COLO829 (cell line): ENCODE measurements around the gene STK32B.
"Not testable (repeated sequence)": the region's sequence is repeated elsewhere in the genome, so short reads cannot be mapped to it uniquely, and the experiment has no call there.

Experiments
- DNase-seq: peaks from one replicate; pipeline ENCODE4 v3.0.0; 2012; ENCODE audit warnings: low spot score

The STK32B gene

DNA sequence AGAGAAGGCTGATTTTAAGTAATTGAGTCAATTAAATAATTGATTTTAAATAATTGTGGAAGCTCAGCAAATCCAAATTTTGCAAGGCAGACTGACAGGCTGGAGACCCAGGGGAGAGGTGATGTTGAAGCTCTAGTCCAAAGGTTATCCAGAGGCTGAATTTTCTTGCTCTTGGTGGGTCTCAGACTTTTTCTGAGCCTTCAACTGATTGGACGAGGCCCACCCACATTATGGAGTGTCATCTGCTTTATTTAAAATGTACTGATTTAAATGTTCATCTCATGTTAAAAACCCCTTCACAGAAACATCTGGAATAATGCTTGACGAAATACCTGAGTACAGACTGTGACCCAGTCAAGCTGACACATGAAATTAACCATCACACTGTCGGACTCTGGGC, 20.4 kb upstream of the STK32B start:
- no peak for DNase-seq

- no peak for DNase-seq
Observed at GRCh38 chr4:5032813-5033212, 18.5 kb upstream of the STK32B start.

GRCh38 chr4:5033281-5033841, 17.9 kb upstream of the STK32B start:
- no peak for DNase-seq

DNA sequence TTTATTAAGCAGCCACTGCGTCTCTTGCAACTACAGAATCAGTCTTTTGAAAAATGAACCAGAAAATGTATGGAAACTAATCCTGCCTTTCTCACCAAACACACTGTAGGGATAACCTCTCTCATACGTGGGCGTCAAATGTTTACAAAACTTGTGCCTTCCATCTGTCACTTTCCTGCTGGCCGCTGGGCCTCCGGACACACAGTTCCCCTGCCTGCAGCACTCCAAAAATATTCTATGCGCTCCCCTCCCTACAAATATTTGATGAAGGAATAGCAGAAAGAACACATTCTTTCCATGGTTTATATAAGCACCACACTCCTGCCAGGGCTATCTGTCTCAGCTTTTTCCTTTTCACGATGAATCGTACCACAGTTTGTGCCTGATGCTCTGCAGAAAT, 17.1 kb upstream of the STK32B start:
- DNase-seq, result no peak

DNA sequence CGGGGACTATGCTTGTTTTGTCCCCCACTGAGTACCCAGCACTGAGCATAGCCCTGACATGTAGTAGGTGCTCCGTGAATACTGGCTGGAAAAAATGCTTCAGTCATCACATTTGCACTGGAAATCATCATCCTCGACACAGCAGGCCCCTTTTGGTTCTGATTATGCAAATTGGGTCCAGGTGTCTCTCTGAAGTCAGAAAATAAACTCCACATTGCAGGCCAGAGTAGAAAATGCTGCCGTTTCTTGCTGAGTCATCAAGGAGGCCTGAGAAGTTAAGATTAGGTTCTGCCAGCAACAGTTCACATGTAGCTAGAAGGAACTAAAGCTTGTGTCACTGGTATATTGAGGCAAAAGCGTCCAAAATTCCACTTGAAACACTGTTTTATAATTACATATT, 15.0 kb upstream of the STK32B start:
- DNase-seq, result no peak

- peak; percentile 21 for DNase-seq
Observed at GRCh38 chr4:5037553-5038551, 13.4 kb upstream of the STK32B start.

DNA sequence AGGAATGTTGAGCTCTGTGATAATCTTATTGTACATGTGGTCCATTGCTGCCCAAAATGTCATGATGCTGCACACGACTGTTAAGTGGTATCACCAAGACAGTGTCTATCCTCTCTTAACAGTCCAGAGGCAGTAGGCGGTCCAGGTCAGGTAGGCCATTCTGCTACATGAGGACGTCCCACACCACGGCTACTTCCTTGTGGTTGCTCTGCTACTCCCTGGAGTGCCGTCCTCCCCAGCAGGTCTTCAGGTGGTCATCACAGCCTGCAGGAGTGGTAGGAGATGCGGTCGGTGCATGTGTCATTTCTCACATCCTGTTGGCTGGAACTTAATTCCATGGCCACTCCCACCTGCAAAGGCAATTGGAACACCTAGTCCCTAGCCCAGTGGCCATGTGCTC, 11.5 kb upstream of the STK32B start:
- DNase-seq, result no peak

- DNase-seq, result no peak
Observed at GRCh38 chr4:5040856-5041620, 10.2 kb upstream of the STK32B start.

DNA sequence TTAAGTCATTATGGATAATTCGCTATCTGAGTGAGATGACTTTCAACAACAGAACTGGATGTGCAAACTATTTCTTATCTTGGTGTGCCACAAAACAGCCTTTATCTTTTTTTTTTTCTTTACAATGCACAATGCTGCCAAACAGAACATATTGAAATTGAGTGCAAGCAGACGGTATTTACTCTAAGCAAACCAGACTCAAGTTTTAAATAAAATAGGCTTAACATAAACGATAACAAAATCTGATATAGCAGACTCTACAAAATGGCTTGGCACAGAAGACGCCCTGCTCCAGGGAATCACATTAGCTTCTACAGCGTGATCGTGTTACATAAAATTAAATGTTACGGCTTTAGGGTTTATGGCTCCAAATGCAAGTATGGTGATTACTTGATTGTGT, 9.6 kb upstream of the STK32B start:
- no peak for DNase-seq

DNA sequence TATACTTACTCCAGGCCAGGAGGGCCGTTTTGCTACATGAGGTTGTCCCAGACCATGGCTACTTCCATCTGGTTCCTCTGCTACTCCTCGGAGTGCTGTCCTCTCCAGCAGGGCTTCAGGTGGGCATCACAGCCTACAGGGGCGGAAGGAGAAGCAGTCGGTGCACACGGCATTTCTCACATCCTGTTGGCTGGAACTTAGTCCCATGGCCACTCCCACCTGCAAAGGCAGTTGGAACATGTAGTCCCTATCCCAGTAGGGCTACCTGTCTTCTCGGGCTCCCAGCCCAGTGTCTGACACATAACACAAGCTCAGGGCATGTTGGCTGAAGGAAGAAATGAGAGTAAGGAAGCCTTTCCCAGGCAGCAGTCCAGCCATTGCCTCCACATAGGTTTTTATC, 7.7 kb upstream of the STK32B start:
- no peak for DNase-seq

DNA sequence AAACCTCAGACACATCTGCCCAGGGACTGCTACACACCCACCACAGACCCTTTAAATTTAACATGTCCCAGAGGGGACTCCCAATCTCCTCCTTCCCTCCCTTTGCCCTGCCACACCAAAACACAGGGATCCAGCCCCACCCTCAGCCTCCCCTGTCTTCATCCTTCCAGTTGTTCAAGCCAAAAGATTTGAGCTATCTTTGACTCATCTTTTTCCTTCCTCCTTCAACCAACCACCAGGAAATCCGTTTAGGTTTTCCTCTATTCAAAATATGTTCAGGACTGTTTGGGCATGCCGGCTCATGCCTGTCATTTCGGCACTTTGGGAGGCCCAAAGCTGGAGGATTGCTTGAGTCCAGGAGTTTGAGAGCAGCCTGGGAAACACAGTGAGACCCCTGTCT, 6.9 kb upstream of the STK32B start:
- DNase-seq, result no peak

DNA sequence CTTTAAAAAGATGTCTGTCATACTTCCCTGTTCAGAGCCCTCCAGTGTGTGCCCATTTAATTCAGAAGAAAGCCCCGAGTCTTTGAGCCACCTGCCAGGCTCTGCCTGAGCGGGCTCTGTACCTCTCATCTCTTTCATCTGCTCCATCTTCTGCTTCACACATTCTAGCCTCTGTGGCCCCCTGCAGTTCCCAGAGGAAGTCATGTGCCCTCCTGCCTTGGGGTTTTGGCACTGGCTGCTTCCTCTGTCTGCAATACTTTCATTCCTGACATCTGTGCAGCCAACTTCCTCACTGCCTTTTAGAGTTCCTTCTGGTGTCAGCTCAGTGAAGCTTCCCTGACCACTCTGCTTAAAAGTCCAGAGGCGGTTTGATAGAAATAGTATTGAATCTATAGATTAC, 6.2 kb upstream of the STK32B start:
- DNase-seq, result no peak

GRCh38 chr4:5048721-5049120, 2.6 kb upstream of the STK32B start:
- no peak for DNase-seq

- DNase-seq, result peak; percentile 77
Observed at GRCh38 chr4:5050520-5051277, 581 bp upstream of the STK32B start.

DNA sequence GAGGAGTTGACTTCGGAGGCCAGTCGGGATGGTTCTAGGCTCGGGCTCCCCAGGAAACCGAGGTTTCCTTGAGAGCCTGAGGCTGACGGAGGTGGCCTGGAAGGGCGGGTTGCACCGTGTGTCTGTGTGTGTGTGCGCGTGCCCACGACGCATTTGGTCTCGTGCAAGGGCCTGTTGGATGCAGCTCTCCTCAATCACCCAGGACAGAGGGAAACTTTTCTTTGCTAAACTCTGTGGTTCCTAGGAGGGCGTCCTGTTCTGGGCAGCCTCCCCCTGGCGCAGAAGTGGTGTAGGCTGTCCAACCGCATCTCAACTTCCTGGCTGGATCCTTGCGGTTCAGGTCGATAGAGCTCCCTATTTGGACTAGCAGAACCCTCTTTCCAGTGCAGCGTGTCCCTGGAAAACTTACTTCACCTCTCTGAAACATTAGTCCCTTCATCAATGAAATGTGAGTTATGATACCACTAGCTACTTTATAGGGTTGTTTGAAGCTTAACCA, 973 bp downstream of the STK32B start:
- no peak for DNase-seq

DNA sequence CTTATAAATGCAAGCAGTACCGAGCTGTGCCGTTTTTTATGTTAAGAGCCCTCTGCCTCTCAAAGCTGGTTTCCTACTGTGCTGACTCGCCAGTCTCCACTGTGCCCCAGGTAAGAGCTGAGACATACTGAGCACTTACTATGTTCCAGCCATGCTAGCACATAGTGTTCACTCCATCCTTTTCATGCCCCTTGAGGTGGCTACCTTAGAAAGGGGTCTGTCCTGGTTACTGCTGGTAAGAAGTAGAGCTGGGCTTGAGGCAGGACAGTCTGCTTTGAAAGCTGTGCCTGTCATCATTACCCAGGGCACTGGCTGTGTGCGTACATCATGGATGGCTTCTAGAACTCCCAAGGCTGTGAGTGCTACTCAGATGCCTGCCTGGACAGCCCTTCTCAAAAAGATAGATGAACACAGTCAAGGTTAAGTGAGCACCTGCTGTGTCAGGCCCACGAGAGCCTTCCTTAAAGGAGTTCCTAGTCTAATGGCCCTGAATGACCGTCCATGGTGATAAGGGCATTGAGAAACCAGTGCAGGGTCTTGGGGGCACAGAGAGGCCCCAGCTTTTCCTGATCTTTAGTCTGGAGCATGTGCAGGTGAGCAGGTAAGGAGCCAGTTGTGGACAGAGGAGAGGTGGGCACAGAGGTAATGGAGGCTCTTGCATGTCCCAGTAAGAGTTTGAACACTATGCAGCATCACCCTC, 1.6 kb downstream of the STK32B start:
- DNase-seq, result no peak

- no peak for DNase-seq
Observed at GRCh38 chr4:5054532-5054931, 3.3 kb downstream of the STK32B start.

DNA sequence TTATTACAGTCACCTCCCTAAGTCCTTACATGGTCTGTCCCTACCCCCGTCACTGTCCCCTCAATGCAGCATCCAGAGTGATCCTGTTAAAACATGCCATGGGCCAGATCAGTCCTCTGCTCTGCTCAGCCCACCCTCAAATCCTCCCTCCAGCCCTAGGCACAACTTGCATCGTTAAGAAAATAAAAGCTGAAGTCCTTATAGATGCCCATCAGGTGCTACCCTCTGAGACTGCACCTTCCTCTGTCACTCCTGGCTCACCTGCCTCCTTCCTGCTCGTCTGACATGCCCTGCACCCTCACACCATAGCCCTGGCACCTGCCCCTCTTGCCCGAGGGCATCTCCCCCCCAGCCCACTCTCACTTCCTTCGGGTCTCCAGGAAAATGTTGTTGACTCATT, 4.1 kb downstream of the STK32B start:
- no peak for DNase-seq

GRCh38 chr4:5066101-5066500, 14.8 kb downstream of the STK32B start:
- DNase-seq, result no peak

DNA sequence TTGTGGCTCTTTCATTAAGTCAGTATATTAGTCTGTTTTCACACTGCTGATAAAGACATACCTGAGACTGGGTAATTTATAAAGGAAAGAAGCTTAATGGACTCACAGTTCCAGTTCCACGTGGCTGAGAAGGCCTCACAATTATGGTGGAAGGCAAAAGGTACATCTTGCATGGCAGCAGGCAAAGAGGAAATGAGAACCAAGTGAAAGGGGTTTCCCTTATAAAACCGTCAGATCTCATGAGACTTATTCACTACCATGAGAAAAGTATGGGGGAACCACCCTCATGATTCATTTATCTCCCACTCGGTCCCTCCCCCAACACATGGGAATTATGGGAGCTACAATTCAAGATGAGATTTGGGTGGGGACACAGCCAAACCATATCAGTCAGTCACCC, 15.7 kb downstream of the STK32B start:
- DNase-seq, result not testable (repeated sequence)

GRCh38 chr4:5067908-5068307, 16.6 kb downstream of the STK32B start:
- DNase-seq, result no peak
